ENCODE results near the gene DOCK4.

GRCh38 chr7:111697771-111698170 is 508.4 kb downstream of the DOCK4 start:
- TF ChIP-seq, protein P1, sequence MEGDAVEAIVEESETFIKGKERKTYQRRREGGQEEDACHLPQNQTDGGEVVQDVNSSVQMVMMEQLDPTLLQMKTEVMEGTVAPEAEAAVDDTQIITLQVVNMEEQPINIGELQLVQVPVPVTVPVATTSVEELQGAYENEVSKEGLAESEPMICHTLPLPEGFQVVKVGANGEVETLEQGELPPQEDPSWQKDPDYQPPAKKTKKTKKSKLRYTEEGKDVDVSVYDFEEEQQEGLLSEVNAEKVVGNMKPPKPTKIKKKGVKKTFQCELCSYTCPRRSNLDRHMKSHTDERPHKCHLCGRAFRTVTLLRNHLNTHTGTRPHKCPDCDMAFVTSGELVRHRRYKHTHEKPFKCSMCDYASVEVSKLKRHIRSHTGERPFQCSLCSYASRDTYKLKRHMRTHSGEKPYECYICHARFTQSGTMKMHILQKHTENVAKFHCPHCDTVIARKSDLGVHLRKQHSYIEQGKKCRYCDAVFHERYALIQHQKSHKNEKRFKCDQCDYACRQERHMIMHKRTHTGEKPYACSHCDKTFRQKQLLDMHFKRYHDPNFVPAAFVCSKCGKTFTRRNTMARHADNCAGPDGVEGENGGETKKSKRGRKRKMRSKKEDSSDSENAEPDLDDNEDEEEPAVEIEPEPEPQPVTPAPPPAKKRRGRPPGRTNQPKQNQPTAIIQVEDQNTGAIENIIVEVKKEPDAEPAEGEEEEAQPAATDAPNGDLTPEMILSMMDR (optimal IDR thresholded peaks at IDR 0.05 in 1 of 3, IDR thresholded peaks at IDR 0.05 in 1 of 3, conservative IDR thresholded peaks at IDR 0.05 in 1 of 3; ENCODE audit: extremely low read depth in 1 of 3, insufficient read depth in 2 of 3, low read length in 3 of 3): no peak
- no peak for TF ChIP-seq EZH2 (IDR thresholded peaks at IDR 0.05; ENCODE audit: low read length)
